Stomach (tissue), 9 donors: Measurements from ENCODE around the gene AGPS. TPM values are rescaled to one million over a fixed set of nuclear protein-coding genes. Genes with fewer than 3 reads are reported as not detected.

Source experiments
- DNase-seq, 2 donors: peaks; one replicate each; pipeline versions ENCODE4 v3.0.0 to v3.0.0-alpha.2; 2013 to 2019
- H3K27ac ChIP-seq, 5 donors: fragments of 200-600 bp in 4 of 5; sonication (generic) in 4 of 5; one replicate each; pipeline ENCODE4 v1.5.1; 2013 to 2019; ENCODE audit warnings: mild to moderate bottlenecking in 1 of 5, moderate library complexity in 1 of 5
- H3K27me3 ChIP-seq, 3 donors: fragments of 200-600 bp; sonication (generic); one replicate each; pipeline ENCODE4 v1.5.1; 2017 to 2019; ENCODE audit warnings: mixed run types in 1 of 3
- H3K36me3 ChIP-seq, 4 donors: fragments of 200-600 bp; sonication (generic); 1 replicate in 3 of 4; 2 replicates in 1 of 4; pipeline ENCODE4 v1.5.1; 2016 to 2019
- H3K4me1 ChIP-seq, 4 donors: fragments of 200-600 bp; sonication (generic); one replicate each; pipeline ENCODE4 v1.5.1; 2016 to 2019
- H3K4me3 ChIP-seq, 4 donors: fragments of 200-600 bp; sonication (generic) in 3 of 4; one replicate each; pipeline ENCODE4 v1.5.1; 2016 to 2019; ENCODE audit warnings: mild to moderate bottlenecking in 1 of 4
- H3K9me3 ChIP-seq, 4 donors: fragments of 200-600 bp; sonication (generic); one replicate each; pipeline ENCODE4 v1.5.1; 2016 to 2019
- EP300 ChIP-seq: sonication (generic); formaldehyde crosslinking; IDR thresholded peaks from one replicate; pipeline ENCODE4 v1.6.1; 2017; ENCODE audit warnings: antibody characterized with exemption
- POLR2A ChIP-seq, 4 donors: fragments of 450-650 bp; IDR thresholded peaks; one replicate each; pipeline ENCODE4 v1.6.1; 2016; ENCODE audit warnings: antibody characterized with exemption in 4 of 4, control low read depth in 2 of 4, mild to moderate bottlenecking in 1 of 4, moderate library complexity in 1 of 4
- POLR2AphosphoS5 ChIP-seq, 3 donors: sonication (generic); formaldehyde crosslinking; IDR thresholded peaks; one replicate each; pipeline ENCODE4 v1.6.1; 2016; ENCODE audit warnings: antibody characterized with exemption in 3 of 3
- WGBS, 5 donors: extraction: QIAGEN DNeasy Blood & Tissue Kit in 3 of 5; methylation state at CpG; one replicate each; pipeline versions ENCODE4 v1.1.5 to v1.1.7; 2013 to 2018; 5-methylcytosine and 5-hydroxymethylcytosine counted together
- intact Hi-C: fragments of 100-400 bp; cut with DNase I; formaldehyde crosslinking; loops from one replicate; pipeline ENCODE4 v1.15.1; 2023; ENCODE audit warnings: low total_unique reads
- polyA plus RNA-seq, 3 donors: library from polyadenylated mRNA; stranded (reverse); fragments of 200-250 nt; gene quantifications; one replicate each; pipeline ENCODE4 v1.2.3, GENCODE V29; 2013
- total RNA-seq, 5 donors: library from RNA; depleted of rRNA; stranded (reverse); fragments of >200 nt; gene quantifications; one replicate each; pipeline versions ENCODE4 v1.1.0 to v1.2.3, GENCODE V29; 2014 to 2016
- TF ChIP-seq, protein P1 (sequence below), 7 experiments: fragments of 450-650 bp in 4 of 7; fragments of 200-600 bp in 3 of 7; sonication (generic) in 3 of 7; IDR thresholded peaks; one replicate each; pipeline ENCODE4 v1.5.1; 2016 to 2019; ENCODE audit warnings: antibody characterized with exemption in 7 of 7, control low read depth in 2 of 7, mild to moderate bottlenecking in 1 of 7
- donor health status: healthy with polysubstance abuse.
- donor health status: Bipolar disorder and iron deficiency.
- donor health status: healthy.

Gene AGPS
- total and polyA plus RNA-seq, 8 donors: 4.2 to 163 (median 26.4) TPM

DNA sequence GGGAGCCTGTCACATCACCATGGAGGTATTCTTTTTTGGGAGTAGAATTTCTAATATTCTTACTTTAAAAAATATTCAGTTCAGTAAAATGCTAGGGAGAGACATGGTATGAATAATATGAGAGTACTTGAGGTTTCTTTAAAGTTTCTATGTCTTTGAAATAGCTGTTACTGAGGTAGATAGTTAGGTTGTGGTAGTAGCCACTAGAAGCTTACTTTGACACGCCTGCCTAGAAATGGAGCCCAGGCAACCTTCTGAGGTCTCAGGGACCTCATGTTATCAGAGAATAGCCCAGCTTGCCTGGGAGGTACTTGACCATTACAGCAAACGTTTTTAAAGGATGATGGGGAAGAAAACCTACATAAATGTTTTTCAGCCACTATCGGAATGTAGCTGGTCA is 131.2 kb downstream of the AGPS start:
- DNase-seq: no peak
- Histone ChIP-seq H3K4me1 (no peaks in the 10 kb centered on the region), H3K9me3 (no peaks in the 10 kb centered on the region), H3K27ac (no peak overlapping the region), H3K27me3 (no peaks in the 10 kb centered on the region), H3K36me3 (peaks cover 0 to 44% (median 30%) of the 10 kb centered on the region in 4 donors), H3K4me3 (no peak overlapping the region)
- intact Hi-C loops: no loop called here
- TF ChIP-seq, protein P1, sequence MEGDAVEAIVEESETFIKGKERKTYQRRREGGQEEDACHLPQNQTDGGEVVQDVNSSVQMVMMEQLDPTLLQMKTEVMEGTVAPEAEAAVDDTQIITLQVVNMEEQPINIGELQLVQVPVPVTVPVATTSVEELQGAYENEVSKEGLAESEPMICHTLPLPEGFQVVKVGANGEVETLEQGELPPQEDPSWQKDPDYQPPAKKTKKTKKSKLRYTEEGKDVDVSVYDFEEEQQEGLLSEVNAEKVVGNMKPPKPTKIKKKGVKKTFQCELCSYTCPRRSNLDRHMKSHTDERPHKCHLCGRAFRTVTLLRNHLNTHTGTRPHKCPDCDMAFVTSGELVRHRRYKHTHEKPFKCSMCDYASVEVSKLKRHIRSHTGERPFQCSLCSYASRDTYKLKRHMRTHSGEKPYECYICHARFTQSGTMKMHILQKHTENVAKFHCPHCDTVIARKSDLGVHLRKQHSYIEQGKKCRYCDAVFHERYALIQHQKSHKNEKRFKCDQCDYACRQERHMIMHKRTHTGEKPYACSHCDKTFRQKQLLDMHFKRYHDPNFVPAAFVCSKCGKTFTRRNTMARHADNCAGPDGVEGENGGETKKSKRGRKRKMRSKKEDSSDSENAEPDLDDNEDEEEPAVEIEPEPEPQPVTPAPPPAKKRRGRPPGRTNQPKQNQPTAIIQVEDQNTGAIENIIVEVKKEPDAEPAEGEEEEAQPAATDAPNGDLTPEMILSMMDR (IDR thresholded peaks at IDR 0.05): no peak
- TF ChIP-seq EP300 (no peak), POLR2A (IDR thresholded peaks at IDR 0.05) (no peak), POLR2AphosphoS5 (IDR thresholded peaks at IDR 0.05) (no peak)
- WGBS, 5 donors: 76 to 87% (median 79%) methylated on average over 3 of the region's 3 CpGs

GRCh38 chr2:177525351-177525924 is 132.9 kb downstream of the AGPS start:
- Histone ChIP-seq H3K9me3 (no peaks in the 10 kb centered on the region), H3K27ac (no peak overlapping the region), H3K4me3 (no peak overlapping the region), H3K36me3 (peaks cover 0 to 44% (median 30%) of the 10 kb centered on the region in 4 donors), H3K27me3 (no peaks in the 10 kb centered on the region), H3K4me1 (no peaks in the 10 kb centered on the region)
- TF ChIP-seq EP300 (no peak), POLR2A (IDR thresholded peaks at IDR 0.05) (no peak), POLR2AphosphoS5 (IDR thresholded peaks at IDR 0.05) (no peak)
- TF ChIP-seq, protein P1 (IDR thresholded peaks at IDR 0.05): no peak
- WGBS, 5 donors: 50 to 71% (median 54%) methylated on average over 3 of the region's 3 CpGs
- intact Hi-C loops: no loop called here
- no peak for DNase-seq

GRCh38 chr2:177528351-177528933 is 135.9 kb downstream of the AGPS start:
- no peak for DNase-seq
- Histone ChIP-seq H3K4me1 (no peaks in the 10 kb centered on the region), H3K27ac (no peak overlapping the region), H3K36me3 (peaks cover 0 to 20% (median 10%) of the 10 kb centered on the region in 4 donors), H3K4me3 (no peak overlapping the region), H3K9me3 (no peaks in the 10 kb centered on the region), H3K27me3 (no peaks in the 10 kb centered on the region)
- intact Hi-C loops: no loop called here
- TF ChIP-seq POLR2A (IDR thresholded peaks at IDR 0.05) (no peak), POLR2AphosphoS5 (IDR thresholded peaks at IDR 0.05) (no peak), EP300 (no peak)
- TF ChIP-seq, protein P1 (IDR thresholded peaks at IDR 0.05): no peak

GRCh38 chr2:177529166-177529565 is 136.6 kb downstream of the AGPS start:
- intact Hi-C loops: no loop called here
- 94 to 98% (median 96%) methylated on average over 3 of the region's 3 CpGs for WGBS, 5 donors
- Histone ChIP-seq H3K27ac (no peak overlapping the region), H3K4me3 (no peak overlapping the region), H3K9me3 (no peaks in the 10 kb centered on the region), H3K4me1 (no peaks in the 10 kb centered on the region), H3K27me3 (no peaks in the 10 kb centered on the region), H3K36me3 (peaks cover 0 to 12% (median 3%) of the 10 kb centered on the region in 4 donors)
- no peak for DNase-seq
- TF ChIP-seq POLR2A (IDR thresholded peaks at IDR 0.05) (no peak), POLR2AphosphoS5 (IDR thresholded peaks at IDR 0.05) (no peak), EP300 (no peak)
- TF ChIP-seq, protein P1 (IDR thresholded peaks at IDR 0.05): no peak
